Gastroesophageal sphincter (tissue), 4 donors: ENCODE measurements around the gene THSD4. TPM values are rescaled to one million over a fixed set of nuclear protein-coding genes. Genes with fewer than 3 reads are reported as not detected.

Experiments
- ATAC-seq: fragments of 150-250 bp; one replicate; pipeline ENCODE4 v1.9.1; 2016; ENCODE audit warnings: mild to moderate bottlenecking, moderate library complexity
- H3K27ac ChIP-seq, 4 donors: fragments of 200-600 bp; sonication (generic) in 3 of 4; 1 replicate in 3 of 4; 2 replicates in 1 of 4; pipeline ENCODE4 v1.5.1; 2016 to 2019
- H3K27me3 ChIP-seq: fragments of 200-600 bp; sonication (generic); one replicate; pipeline ENCODE4 v1.5.1; 2019
- H3K36me3 ChIP-seq, 2 donors: fragments of 200-600 bp; sonication (generic); one replicate each; pipeline ENCODE4 v1.5.1; 2019; ENCODE audit warnings: control low read depth in 1 of 2
- H3K4me1 ChIP-seq, 3 donors: fragments of 200-600 bp; sonication (generic); 1 replicate in 2 of 3; 2 replicates in 1 of 3; pipeline ENCODE4 v1.5.1; 2016 to 2019; ENCODE audit warnings: control low read depth in 2 of 3
- H3K4me3 ChIP-seq, 2 donors: fragments of 200-600 bp; sonication (generic); one replicate each; pipeline ENCODE4 v1.5.1; 2019; ENCODE audit warnings: mild to moderate bottlenecking in 1 of 2, moderate library complexity in 1 of 2
- H3K9me3 ChIP-seq, 3 donors: fragments of 200-600 bp; sonication (generic); one replicate each; pipeline ENCODE4 v1.5.1; 2017 to 2019; ENCODE audit warnings: control low read depth in 2 of 3
- EP300 ChIP-seq: sonication (generic); formaldehyde crosslinking; IDR thresholded peaks from one replicate; pipeline ENCODE4 v1.6.1; 2017; ENCODE audit warnings: antibody characterized with exemption, mild to moderate bottlenecking
- POLR2A ChIP-seq, 2 donors: fragments of 450-650 bp; IDR thresholded peaks; one replicate each; pipeline ENCODE4 v1.6.1; 2017; ENCODE audit warnings: antibody characterized with exemption in 2 of 2, mild to moderate bottlenecking in 2 of 2, moderate library complexity in 1 of 2
- POLR2AphosphoS5 ChIP-seq: sonication (generic); formaldehyde crosslinking; IDR thresholded peaks from one replicate; pipeline ENCODE4 v1.6.1; 2017; ENCODE audit warnings: antibody characterized with exemption
- WGBS, 2 donors: methylation state at CpG; one replicate each; pipeline ENCODE4 v1.1.5; 2018; ENCODE audit warnings: low coverage in 1 of 2; 5-methylcytosine and 5-hydroxymethylcytosine counted together
- total RNA-seq, 4 donors: library from RNA; depleted of rRNA; stranded (reverse); fragments of >200 nt; gene quantifications; one replicate each; pipeline ENCODE4 v1.1.0, GENCODE V29; 2016
- TF ChIP-seq, protein P1 (sequence below), 4 experiments: fragments of 200-600 bp in 2 of 4; fragments of 450-650 bp in 2 of 4; sonication (generic) in 1 of 4; IDR thresholded peaks; one replicate each; pipeline ENCODE4 v1.5.1; 2017 to 2019; ENCODE audit warnings: antibody characterized with exemption in 4 of 4, mild to moderate bottlenecking in 2 of 4, moderate library complexity in 2 of 4

The THSD4 gene
- total RNA-seq, 4 donors from 2014 or later: 4.6 to 28.5 (median 17.6) TPM

DNA sequence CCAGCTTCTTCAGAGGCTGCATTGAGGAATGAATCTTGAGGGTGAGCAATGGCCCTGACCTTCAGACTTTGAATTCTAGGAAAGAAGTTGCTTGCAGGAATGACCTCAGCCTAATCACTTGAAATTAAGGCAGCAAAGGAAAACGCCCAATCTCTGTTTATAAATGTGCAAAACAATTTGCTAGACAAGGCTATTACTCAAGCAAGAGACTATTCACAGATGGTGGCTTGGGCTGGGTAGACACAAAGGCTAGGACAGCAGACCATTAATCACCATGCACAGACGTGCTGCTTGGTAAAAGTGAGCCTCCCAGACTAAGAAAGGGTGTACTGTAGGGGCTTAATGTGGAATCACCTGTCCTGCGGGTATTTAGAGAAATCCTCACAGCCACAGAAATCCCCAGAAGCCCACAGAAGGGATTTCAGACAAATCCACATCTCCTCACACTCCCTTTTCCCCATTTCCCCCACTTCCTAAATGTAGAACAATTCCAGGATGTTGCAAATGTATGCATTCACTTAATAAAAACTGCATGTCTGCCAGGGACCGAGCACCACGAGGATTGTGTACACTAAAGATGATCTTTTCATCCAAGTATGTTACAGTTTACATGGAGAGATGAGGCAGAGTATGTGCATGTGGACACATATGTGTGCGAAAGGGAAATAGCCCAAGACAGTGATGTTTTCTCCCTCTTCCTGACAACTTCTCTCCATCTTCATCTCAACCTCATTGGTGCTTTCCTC is 259.5 kb downstream of the THSD4 start:
- TF ChIP-seq POLR2A (IDR thresholded peaks at IDR 0.05): no peak
- peak; percentile 69 for TF ChIP-seq POLR2AphosphoS5
- Histone ChIP-seq H3K27ac (peak overlapping the region in 1 of 4 donors; percentile 37), H3K9me3 (no peaks in the 10 kb centered on the region), H3K36me3 (no peaks in the 10 kb centered on the region), H3K4me1 (peaks cover 0 to 33% (median 5%) of the 10 kb centered on the region in 3 donors), H3K4me3 (no peak overlapping the region), H3K27me3 (no peaks in the 10 kb centered on the region)
- peak; percentile 79 for ATAC-seq
- 36 to 40% methylated on average over 4 to 6 of the region's 6 CpGs for WGBS, 2 donors

- Histone ChIP-seq H3K27me3 (no peaks in the 10 kb centered on the region), H3K36me3 (no peaks in the 10 kb centered on the region), H3K4me1 (peaks cover 0 to 37% (median 5%) of the 10 kb centered on the region in 3 donors), H3K4me3 (no peak overlapping the region), H3K27ac (no peak overlapping the region), H3K9me3 (no peaks in the 10 kb centered on the region)
- TF ChIP-seq POLR2AphosphoS5 (no peak), POLR2A (IDR thresholded peaks at IDR 0.05) (no peak), EP300 (no peak)
- TF ChIP-seq, protein P1, sequence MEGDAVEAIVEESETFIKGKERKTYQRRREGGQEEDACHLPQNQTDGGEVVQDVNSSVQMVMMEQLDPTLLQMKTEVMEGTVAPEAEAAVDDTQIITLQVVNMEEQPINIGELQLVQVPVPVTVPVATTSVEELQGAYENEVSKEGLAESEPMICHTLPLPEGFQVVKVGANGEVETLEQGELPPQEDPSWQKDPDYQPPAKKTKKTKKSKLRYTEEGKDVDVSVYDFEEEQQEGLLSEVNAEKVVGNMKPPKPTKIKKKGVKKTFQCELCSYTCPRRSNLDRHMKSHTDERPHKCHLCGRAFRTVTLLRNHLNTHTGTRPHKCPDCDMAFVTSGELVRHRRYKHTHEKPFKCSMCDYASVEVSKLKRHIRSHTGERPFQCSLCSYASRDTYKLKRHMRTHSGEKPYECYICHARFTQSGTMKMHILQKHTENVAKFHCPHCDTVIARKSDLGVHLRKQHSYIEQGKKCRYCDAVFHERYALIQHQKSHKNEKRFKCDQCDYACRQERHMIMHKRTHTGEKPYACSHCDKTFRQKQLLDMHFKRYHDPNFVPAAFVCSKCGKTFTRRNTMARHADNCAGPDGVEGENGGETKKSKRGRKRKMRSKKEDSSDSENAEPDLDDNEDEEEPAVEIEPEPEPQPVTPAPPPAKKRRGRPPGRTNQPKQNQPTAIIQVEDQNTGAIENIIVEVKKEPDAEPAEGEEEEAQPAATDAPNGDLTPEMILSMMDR (IDR thresholded peaks at IDR 0.05): no peak
- 89% methylated on average over 3 of the region's 3 CpGs; no CpG with 5 or more reads in 1 of the 2 donors for WGBS, 2 donors
- ATAC-seq: no peak
Measured at GRCh38 chr15:71375934-71376333, 260.7 kb downstream of the THSD4 start.

- H3K4me3 ChIP-seq: no peak overlapping the region
- no peaks in the 10 kb centered on the region for H3K9me3 ChIP-seq
- no peak overlapping the region for H3K27ac ChIP-seq
- TF ChIP-seq, protein P1 (IDR thresholded peaks at IDR 0.05): no peak
- TF ChIP-seq POLR2AphosphoS5 (no peak), EP300 (no peak), POLR2A (IDR thresholded peaks at IDR 0.05) (no peak)
- ATAC-seq: no peak
- WGBS, 2 donors: 59 to 70% methylated on average over 2 of the region's 2 CpGs
- H3K36me3 ChIP-seq: no peaks in the 10 kb centered on the region
- peaks cover 0 to 20% (median 2%) of the 10 kb centered on the region in 3 donors for H3K4me1 ChIP-seq
- no peaks in the 10 kb centered on the region for H3K27me3 ChIP-seq
Measured at GRCh38 chr15:71379893-71380292, 264.6 kb downstream of the THSD4 start.

- Histone ChIP-seq H3K36me3 (no peaks in the 10 kb centered on the region), H3K27ac (no peak overlapping the region), H3K4me3 (no peak overlapping the region), H3K27me3 (no peaks in the 10 kb centered on the region), H3K9me3 (no peaks in the 10 kb centered on the region), H3K4me1 (peaks cover 3 to 20% (median 5%) of the 10 kb centered on the region in 3 donors)
- WGBS, 2 donors: 63 to 77% methylated on average over 2 of the region's 2 CpGs
- TF ChIP-seq EP300 (no peak), POLR2A (IDR thresholded peaks at IDR 0.05) (no peak), POLR2AphosphoS5 (no peak)
- TF ChIP-seq, protein P1 (IDR thresholded peaks at IDR 0.05): no peak
- no peak for ATAC-seq
Measured at GRCh38 chr15:71380345-71380744, 265.1 kb downstream of the THSD4 start.

GRCh38 chr15:71384501-71384900 is 269.2 kb downstream of the THSD4 start:
- Histone ChIP-seq H3K27me3 (no peaks in the 10 kb centered on the region), H3K36me3 (no peaks in the 10 kb centered on the region), H3K4me3 (no peak overlapping the region), H3K27ac (no peak overlapping the region), H3K4me1 (peaks cover 5 to 47% (median 17%) of the 10 kb centered on the region in 3 donors), H3K9me3 (no peaks in the 10 kb centered on the region)
- 86 to 100% methylated on average over 1 to 3 of the region's 3 CpGs for WGBS, 2 donors
- no peak for ATAC-seq
- TF ChIP-seq POLR2A (IDR thresholded peaks at IDR 0.05) (no peak), EP300 (no peak), POLR2AphosphoS5 (no peak)
- TF ChIP-seq, protein P1 (IDR thresholded peaks at IDR 0.05): no peak
